ENCODE measurements around the gene GPR55.
"Not testable (repeated sequence)": the region's sequence is repeated elsewhere in the genome, so short reads cannot be mapped to it uniquely, and the experiment has no call there.

The GPR55 gene

GRCh38 chr2:230949966-230950873 is 25.2 kb upstream of the GPR55 start:
- DNase-seq = no peak

GRCh38 chr2:230947908-230948365 is 22.9 kb upstream of the GPR55 start:
- no peak for DNase-seq

- no peak for DNase-seq
These were observed 22.2 kb upstream of the GPR55 start for GRCh38 chr2:230947235-230947576.

GRCh38 chr2:230946429-230947234 is 21.6 kb upstream of the GPR55 start:
- no peak for DNase-seq

- no peak for DNase-seq
These were observed 19.8 kb upstream of the GPR55 start for GRCh38 chr2:230944757-230945372.

- DNase-seq = no peak
These were observed 19.1 kb upstream of the GPR55 start for GRCh38 chr2:230944123-230944653.

GRCh38 chr2:230942920-230943896 is 18.2 kb upstream of the GPR55 start:
- no peak for DNase-seq

- DNase-seq = no peak
These were observed 17.3 kb upstream of the GPR55 start for GRCh38 chr2:230942371-230942770.

GRCh38 chr2:230941202-230942180 is 16.4 kb upstream of the GPR55 start:
- no peak for DNase-seq

- no peak for DNase-seq
These were observed 15.4 kb upstream of the GPR55 start for GRCh38 chr2:230940471-230940815.

GRCh38 chr2:230939691-230940470 is 14.8 kb upstream of the GPR55 start:
- no peak for DNase-seq

- no peak for DNase-seq
These were observed 14.1 kb upstream of the GPR55 start for GRCh38 chr2:230939066-230939591.

- DNase-seq = no peak
These were observed 13.5 kb upstream of the GPR55 start for GRCh38 chr2:230938516-230939065.

- no peak for DNase-seq
These were observed 13.1 kb upstream of the GPR55 start for GRCh38 chr2:230938098-230938497.

GRCh38 chr2:230937362-230937761 is 12.3 kb upstream of the GPR55 start:
- DNase-seq = no peak

GRCh38 chr2:230936243-230936642 is 11.2 kb upstream of the GPR55 start:
- DNase-seq = not testable (repeated sequence)

GRCh38 chr2:230935130-230935430 is 10.0 kb upstream of the GPR55 start:
- no peak for DNase-seq

GRCh38 chr2:230934231-230935129 is 9.4 kb upstream of the GPR55 start:
- DNase-seq = no peak

All from kidney glomerular epithelial cell (primary cell).